ENCODE results near the gene RNF220. TPM values are rescaled to one million over a fixed set of nuclear protein-coding genes. Genes with fewer than 3 reads are reported as not detected.

The RNF220 gene
- total and polyA plus RNA-seq, 9 of the 15 experiments (the other 6 are each of a cell fraction or from before 2014, with no cell fraction given), result 5.1 to 117 (median 66.9) TPM

- no peak for TF ChIP-seq CLOCK (CRISPR knock-in tag; IDR thresholded peaks at IDR 0.05; ENCODE audit: borderline replicate concordance)
- TF ChIP-seq BRCA1 (IDR thresholded peaks at IDR 0.05), result no peak
- no peak for TF ChIP-seq BRCA1 (CRISPR knock-in tag; IDR thresholded peaks at IDR 0.05)
- TF ChIP-seq BCL6 (CRISPR knock-in tag; IDR thresholded peaks at IDR 0.05), result no peak; the same call in 1 of the 2 replicates
- peak in 1 of 2 experiments; percentile 91; a peak in 2 of 4 replicates for TF ChIP-seq KDM4B (IDR thresholded peaks at IDR 0.05; ENCODE audit: borderline replicate concordance in 2 of 2, low read depth in 1 of 2)
- TF ChIP-seq ARID3A (IDR thresholded peaks at IDR 0.05; ENCODE audit: borderline replicate concordance, low read depth, low read length), result no peak
- no peak for TF ChIP-seq MBD1 (CRISPR knock-in tag; IDR thresholded peaks at IDR 0.05)
- TF ChIP-seq ZNF408 (CRISPR knock-in tag; IDR thresholded peaks at IDR 0.05; ENCODE audit: low read depth), result no peak
- TF ChIP-seq EP400 (IDR thresholded peaks at IDR 0.05), result peak; percentile 93
- no peak for TF ChIP-seq ZNF121 (CRISPR knock-in tag; conservative IDR thresholded peaks at IDR 0.05)
- TF ChIP-seq JUND (IDR thresholded peaks at IDR 0.05; ENCODE audit: borderline replicate concordance, low read depth, low read length), result no peak
- TF ChIP-seq JUND (tag; IDR thresholded peaks at IDR 0.05; ENCODE audit: borderline replicate concordance, low read depth, low read length), result no peak; the same call in 2 of the 3 replicates
- TF ChIP-seq SREBF1 (IDR thresholded peaks at IDR 0.05; ENCODE audit: borderline replicate concordance, low read depth, low read length), result peak; percentile 78; the same call in 1 of the 2 replicates
- peak; percentile 71 for TF ChIP-seq U2AF1 (optimal IDR thresholded peaks at IDR 0.05; ENCODE audit: low read depth, low read length)
- no peak for TF ChIP-seq ZNF740 (CRISPR knock-in tag; IDR thresholded peaks at IDR 0.05)
- peak in 1 of 2 experiments; percentile 57; a peak in 1 of 4 replicates for TF ChIP-seq ZNF740 (tag; IDR thresholded peaks at IDR 0.05)
- TF ChIP-seq ZBTB9 (CRISPR knock-in tag; IDR thresholded peaks at IDR 0.05), result peak; percentile 86
Measured at GRCh38 chr1:44631647-44632539, 226.8 kb downstream of the RNF220 start (continued).

Measured in K562 (cell line).